ENCODE measurements around the gene PHF8.

The PHF8 gene

GRCh38 chrX:54085666-54086065 is 41.4 kb upstream of the PHF8 start:
- TF ChIP-seq CTCF (IDR thresholded peaks at IDR 0.05; ENCODE audit: extremely low read depth, insufficient read depth, missing control alignments), result no peak
- no peak for DNase-seq (ENCODE audit: low spot score)
- in situ Hi-C loops (cut with MboI; ENCODE audit: low pct_unique_long_range_greater_than_20kb, low sequenced_read_pairs, unreplicated experiment), result no loop called here

GRCh38 chrX:54076903-54077302 is 32.6 kb upstream of the PHF8 start:
- DNase-seq (ENCODE audit: low spot score), result no peak
- TF ChIP-seq CTCF (IDR thresholded peaks at IDR 0.05; ENCODE audit: extremely low read depth, insufficient read depth, missing control alignments), result no peak
- in situ Hi-C loops (cut with MboI; ENCODE audit: low pct_unique_long_range_greater_than_20kb, low sequenced_read_pairs, unreplicated experiment), result no loop called here

GRCh38 chrX:54074826-54075225 is 30.6 kb upstream of the PHF8 start:
- DNase-seq (ENCODE audit: low spot score), result no peak
- in situ Hi-C loops (cut with MboI; ENCODE audit: low pct_unique_long_range_greater_than_20kb, low sequenced_read_pairs, unreplicated experiment), result no loop called here
- no peak for TF ChIP-seq CTCF (IDR thresholded peaks at IDR 0.05; ENCODE audit: extremely low read depth, insufficient read depth, missing control alignments)

- no peak for TF ChIP-seq CTCF (IDR thresholded peaks at IDR 0.05; ENCODE audit: extremely low read depth, insufficient read depth, missing control alignments)
- DNase-seq (ENCODE audit: low spot score), result no peak
- in situ Hi-C loops (cut with MboI; ENCODE audit: low pct_unique_long_range_greater_than_20kb, low sequenced_read_pairs, unreplicated experiment), result no loop called here
Observed at GRCh38 chrX:54067766-54068165, 23.5 kb upstream of the PHF8 start.

GRCh38 chrX:54066841-54067240 is 22.6 kb upstream of the PHF8 start:
- no peak for TF ChIP-seq CTCF (IDR thresholded peaks at IDR 0.05; ENCODE audit: extremely low read depth, insufficient read depth, missing control alignments)
- in situ Hi-C loops (cut with MboI; ENCODE audit: low pct_unique_long_range_greater_than_20kb, low sequenced_read_pairs, unreplicated experiment), result no loop called here
- DNase-seq (ENCODE audit: low spot score), result no peak

- no peak for DNase-seq (ENCODE audit: low spot score)
- in situ Hi-C loops (cut with MboI; ENCODE audit: low pct_unique_long_range_greater_than_20kb, low sequenced_read_pairs, unreplicated experiment), result no loop called here
- TF ChIP-seq CTCF (IDR thresholded peaks at IDR 0.05; ENCODE audit: extremely low read depth, insufficient read depth, missing control alignments), result no peak
Observed at GRCh38 chrX:54064564-54064963, 20.3 kb upstream of the PHF8 start.

- TF ChIP-seq CTCF (IDR thresholded peaks at IDR 0.05; ENCODE audit: extremely low read depth, insufficient read depth, missing control alignments), result no peak
- in situ Hi-C loops (cut with MboI; ENCODE audit: low pct_unique_long_range_greater_than_20kb, low sequenced_read_pairs, unreplicated experiment), result no loop called here
- no peak for DNase-seq (ENCODE audit: low spot score)
Observed at GRCh38 chrX:54063361-54063760, 19.1 kb upstream of the PHF8 start.
